ENCODE data around the gene MLXIP.

MLXIP gene

DNA sequence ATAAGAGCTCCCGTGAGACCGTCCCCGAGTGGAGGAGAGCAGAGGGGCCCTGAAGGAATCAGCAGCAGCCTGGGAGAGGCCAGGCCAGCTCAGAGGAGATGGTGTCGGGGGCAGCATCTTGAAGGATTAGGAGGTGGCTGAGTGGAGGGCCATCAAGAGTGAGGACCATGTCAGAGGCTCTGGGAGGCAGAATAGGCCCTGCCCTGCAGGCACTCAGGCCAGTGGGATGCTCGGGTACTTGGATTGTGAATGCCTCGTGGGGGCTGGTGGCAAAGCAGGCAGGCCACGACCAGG is 47.7 kb downstream of the MLXIP start:
- no peak overlapping the region for H3K4me3 ChIP-seq (ENCODE audit: low read depth, low read length)
- TF ChIP-seq, protein P1, sequence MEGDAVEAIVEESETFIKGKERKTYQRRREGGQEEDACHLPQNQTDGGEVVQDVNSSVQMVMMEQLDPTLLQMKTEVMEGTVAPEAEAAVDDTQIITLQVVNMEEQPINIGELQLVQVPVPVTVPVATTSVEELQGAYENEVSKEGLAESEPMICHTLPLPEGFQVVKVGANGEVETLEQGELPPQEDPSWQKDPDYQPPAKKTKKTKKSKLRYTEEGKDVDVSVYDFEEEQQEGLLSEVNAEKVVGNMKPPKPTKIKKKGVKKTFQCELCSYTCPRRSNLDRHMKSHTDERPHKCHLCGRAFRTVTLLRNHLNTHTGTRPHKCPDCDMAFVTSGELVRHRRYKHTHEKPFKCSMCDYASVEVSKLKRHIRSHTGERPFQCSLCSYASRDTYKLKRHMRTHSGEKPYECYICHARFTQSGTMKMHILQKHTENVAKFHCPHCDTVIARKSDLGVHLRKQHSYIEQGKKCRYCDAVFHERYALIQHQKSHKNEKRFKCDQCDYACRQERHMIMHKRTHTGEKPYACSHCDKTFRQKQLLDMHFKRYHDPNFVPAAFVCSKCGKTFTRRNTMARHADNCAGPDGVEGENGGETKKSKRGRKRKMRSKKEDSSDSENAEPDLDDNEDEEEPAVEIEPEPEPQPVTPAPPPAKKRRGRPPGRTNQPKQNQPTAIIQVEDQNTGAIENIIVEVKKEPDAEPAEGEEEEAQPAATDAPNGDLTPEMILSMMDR (IDR thresholded peaks at IDR 0.05; ENCODE audit: low read depth, low read length) = no peak
- DNase-seq (ENCODE audit: low read depth, low spot score) = no peak
- in situ Hi-C loops (cut with HindIII; ENCODE audit: low sequenced_read_pairs) = no loop called here

- H3K4me3 ChIP-seq (ENCODE audit: low read depth, low read length) = no peak overlapping the region
- in situ Hi-C loops (cut with HindIII; ENCODE audit: low sequenced_read_pairs) = no loop called here
- no peak for DNase-seq (ENCODE audit: low read depth, low spot score)
- TF ChIP-seq, protein P1 (IDR thresholded peaks at IDR 0.05; ENCODE audit: low read depth, low read length) = no peak
These were observed 48.4 kb downstream of the MLXIP start for GRCh38 chr12:122126713-122127597.

DNA sequence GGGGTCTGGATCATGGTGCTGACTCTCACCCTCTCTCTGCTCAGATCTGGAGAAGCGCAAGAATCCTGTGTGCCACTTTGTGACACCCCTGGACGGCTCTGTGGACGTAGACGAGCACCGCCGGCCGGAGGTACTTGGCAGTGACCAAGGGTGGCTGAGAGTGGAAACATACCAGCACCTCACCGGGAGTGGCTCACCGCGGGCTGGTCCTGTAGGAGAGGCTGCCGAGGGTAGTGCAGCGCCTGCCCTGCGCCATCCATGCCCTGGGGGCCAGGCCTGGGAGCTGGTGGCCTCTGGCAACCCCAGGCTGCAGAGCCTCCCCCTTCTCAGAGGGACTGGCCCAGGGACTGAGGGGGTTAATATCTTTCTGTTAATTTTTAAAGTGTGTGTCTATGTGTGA is 49.3 kb downstream of the MLXIP start:
- TF ChIP-seq, protein P1 (IDR thresholded peaks at IDR 0.05; ENCODE audit: low read depth, low read length) = no peak
- DNase-seq (ENCODE audit: low read depth, low spot score) = no peak
- no peak overlapping the region for H3K4me3 ChIP-seq (ENCODE audit: low read depth, low read length)
- in situ Hi-C loops (cut with HindIII; ENCODE audit: low sequenced_read_pairs) = no loop called here

- in situ Hi-C loops (cut with HindIII; ENCODE audit: low sequenced_read_pairs) = no loop called here
- no peak overlapping the region for H3K4me3 ChIP-seq (ENCODE audit: low read depth, low read length)
- TF ChIP-seq, protein P1 (IDR thresholded peaks at IDR 0.05; ENCODE audit: low read depth, low read length) = no peak
- DNase-seq (ENCODE audit: low read depth, low spot score) = no peak
These were observed 49.9 kb downstream of the MLXIP start for GRCh38 chr12:122128481-122128880.

GRCh38 chr12:122129131-122129530 is 50.6 kb downstream of the MLXIP start:
- no peak overlapping the region for H3K4me3 ChIP-seq (ENCODE audit: low read depth, low read length)
- in situ Hi-C loops (cut with HindIII; ENCODE audit: low sequenced_read_pairs) = no loop called here
- DNase-seq (ENCODE audit: low read depth, low spot score) = no peak
- TF ChIP-seq, protein P1 (IDR thresholded peaks at IDR 0.05; ENCODE audit: low read depth, low read length) = no peak

- peak; percentile 65 for DNase-seq (ENCODE audit: low read depth, low spot score)
- TF ChIP-seq, protein P1 (IDR thresholded peaks at IDR 0.05; ENCODE audit: low read depth, low read length) = no peak
- H3K4me3 ChIP-seq (ENCODE audit: low read depth, low read length) = no peak overlapping the region
- in situ Hi-C loops (cut with HindIII; ENCODE audit: low sequenced_read_pairs) = no loop called here
These were observed 51.6 kb downstream of the MLXIP start for GRCh38 chr12:122130150-122130549.

Measured in astrocyte of the spinal cord (primary cell).